Astrocyte (in vitro differentiated cells and primary cell): Measurements from ENCODE around the gene ZIC1.

Experiments
- EZH2 ChIP-seq: IDR thresholded peaks from 2 replicates; pipeline ENCODE4 v1.6.1; 2012; ENCODE audit warnings: mild to moderate bottlenecking, low read length, inconsistent platforms; ENCODE audit not compliant: insufficient read depth
- TF ChIP-seq, protein P1 (sequence below): IDR thresholded peaks from 2 replicates; pipeline ENCODE4 v1.5.1; 2011; ENCODE audit warnings: low read depth, mild to moderate bottlenecking, inconsistent platforms, low read length, moderate library complexity; ENCODE audit not compliant: insufficient read depth

DNA sequence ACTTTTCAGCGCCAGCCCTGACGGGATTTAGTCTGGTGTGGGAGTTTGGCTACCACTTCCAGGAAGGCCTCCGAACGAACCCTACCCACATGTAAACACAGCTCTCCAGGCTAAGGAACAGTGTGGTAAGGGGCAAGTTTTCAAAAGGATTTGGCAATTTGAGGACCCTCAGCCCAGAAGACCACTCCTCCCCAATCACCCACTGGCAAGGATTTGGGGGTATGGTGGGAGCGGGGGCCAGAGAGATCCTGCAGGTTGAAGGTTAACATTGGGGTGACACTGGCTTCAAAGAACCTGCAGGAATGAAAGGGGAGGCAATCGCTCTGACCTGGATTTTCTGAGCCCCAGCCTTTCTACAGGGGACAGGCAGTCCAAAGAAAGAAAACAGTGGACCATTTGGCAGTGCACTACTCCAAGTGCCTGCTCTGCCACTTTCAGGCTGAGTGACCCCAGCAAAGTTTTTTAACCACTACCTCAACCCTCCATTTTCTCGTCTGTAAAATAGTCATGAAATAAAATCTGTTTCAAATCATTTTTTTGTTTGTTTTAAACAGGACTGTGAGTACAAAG, 37.3 kb upstream of the ZIC1 start:
- TF ChIP-seq, protein P1, sequence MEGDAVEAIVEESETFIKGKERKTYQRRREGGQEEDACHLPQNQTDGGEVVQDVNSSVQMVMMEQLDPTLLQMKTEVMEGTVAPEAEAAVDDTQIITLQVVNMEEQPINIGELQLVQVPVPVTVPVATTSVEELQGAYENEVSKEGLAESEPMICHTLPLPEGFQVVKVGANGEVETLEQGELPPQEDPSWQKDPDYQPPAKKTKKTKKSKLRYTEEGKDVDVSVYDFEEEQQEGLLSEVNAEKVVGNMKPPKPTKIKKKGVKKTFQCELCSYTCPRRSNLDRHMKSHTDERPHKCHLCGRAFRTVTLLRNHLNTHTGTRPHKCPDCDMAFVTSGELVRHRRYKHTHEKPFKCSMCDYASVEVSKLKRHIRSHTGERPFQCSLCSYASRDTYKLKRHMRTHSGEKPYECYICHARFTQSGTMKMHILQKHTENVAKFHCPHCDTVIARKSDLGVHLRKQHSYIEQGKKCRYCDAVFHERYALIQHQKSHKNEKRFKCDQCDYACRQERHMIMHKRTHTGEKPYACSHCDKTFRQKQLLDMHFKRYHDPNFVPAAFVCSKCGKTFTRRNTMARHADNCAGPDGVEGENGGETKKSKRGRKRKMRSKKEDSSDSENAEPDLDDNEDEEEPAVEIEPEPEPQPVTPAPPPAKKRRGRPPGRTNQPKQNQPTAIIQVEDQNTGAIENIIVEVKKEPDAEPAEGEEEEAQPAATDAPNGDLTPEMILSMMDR, result no peak
- TF ChIP-seq EZH2, result no peak
